ENCODE data around the gene TRIM2.

- no peak for TF ChIP-seq CTCF (IDR thresholded peaks at IDR 0.05; ENCODE audit: insufficient read depth, low read depth, low read length)
- TF ChIP-seq EZH2 (IDR thresholded peaks at IDR 0.05; ENCODE audit: insufficient read depth, low read length) = no peak
Measured at GRCh38 chr4:153160821-153161220, 43.4 kb upstream of the TRIM2 start.

All from astrocyte (in vitro differentiated cells and primary cell).